Measurements from ENCODE around the gene KAZALD1. TPM values are rescaled to one million over a fixed set of nuclear protein-coding genes. Genes with fewer than 3 reads are reported as not detected.

KAZALD1 gene
- total RNA-seq, 4 donors from 2014 or later = 4.0 to 13.5 (median 8.4) TPM

DNA sequence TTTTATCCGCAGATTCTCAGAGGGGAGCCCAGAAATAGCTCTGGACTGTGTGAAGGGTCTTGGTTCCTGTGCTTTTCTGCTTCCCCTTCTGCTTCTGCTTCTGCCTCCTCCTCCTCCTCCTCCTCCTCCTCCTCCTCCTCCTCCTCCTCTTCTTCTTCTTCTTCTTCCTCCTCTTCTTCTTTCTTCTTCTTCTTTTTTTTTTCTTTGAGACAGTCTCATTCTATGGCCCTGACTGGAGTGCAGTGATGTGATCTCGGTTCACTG, 42.4 kb upstream of the KAZALD1 start:
- Histone ChIP-seq H3K27me3 (peaks cover 0 to 12% of the 10 kb centered on the region in 2 donors), H3K4me3 (no peak overlapping the region), H3K9me3 (no peaks in the 10 kb centered on the region), H3K4me1 (peaks cover 0 to 14% (median 12%) of the 10 kb centered on the region in 4 donors), H3K36me3 (no peaks in the 10 kb centered on the region), H3K27ac (no peak overlapping the region)
- TF ChIP-seq POLR2A (IDR thresholded peaks at IDR 0.05) (no peak), EP300 (IDR thresholded peaks at IDR 0.05) (no peak)
- TF ChIP-seq, protein P1, sequence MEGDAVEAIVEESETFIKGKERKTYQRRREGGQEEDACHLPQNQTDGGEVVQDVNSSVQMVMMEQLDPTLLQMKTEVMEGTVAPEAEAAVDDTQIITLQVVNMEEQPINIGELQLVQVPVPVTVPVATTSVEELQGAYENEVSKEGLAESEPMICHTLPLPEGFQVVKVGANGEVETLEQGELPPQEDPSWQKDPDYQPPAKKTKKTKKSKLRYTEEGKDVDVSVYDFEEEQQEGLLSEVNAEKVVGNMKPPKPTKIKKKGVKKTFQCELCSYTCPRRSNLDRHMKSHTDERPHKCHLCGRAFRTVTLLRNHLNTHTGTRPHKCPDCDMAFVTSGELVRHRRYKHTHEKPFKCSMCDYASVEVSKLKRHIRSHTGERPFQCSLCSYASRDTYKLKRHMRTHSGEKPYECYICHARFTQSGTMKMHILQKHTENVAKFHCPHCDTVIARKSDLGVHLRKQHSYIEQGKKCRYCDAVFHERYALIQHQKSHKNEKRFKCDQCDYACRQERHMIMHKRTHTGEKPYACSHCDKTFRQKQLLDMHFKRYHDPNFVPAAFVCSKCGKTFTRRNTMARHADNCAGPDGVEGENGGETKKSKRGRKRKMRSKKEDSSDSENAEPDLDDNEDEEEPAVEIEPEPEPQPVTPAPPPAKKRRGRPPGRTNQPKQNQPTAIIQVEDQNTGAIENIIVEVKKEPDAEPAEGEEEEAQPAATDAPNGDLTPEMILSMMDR (IDR thresholded peaks at IDR 0.05) = no peak
- no peak for DNase-seq (ENCODE audit: low spot score in 2 of 2)
- 41 to 46% methylated on average over 2 of the region's 2 CpGs for WGBS, 2 donors

DNA sequence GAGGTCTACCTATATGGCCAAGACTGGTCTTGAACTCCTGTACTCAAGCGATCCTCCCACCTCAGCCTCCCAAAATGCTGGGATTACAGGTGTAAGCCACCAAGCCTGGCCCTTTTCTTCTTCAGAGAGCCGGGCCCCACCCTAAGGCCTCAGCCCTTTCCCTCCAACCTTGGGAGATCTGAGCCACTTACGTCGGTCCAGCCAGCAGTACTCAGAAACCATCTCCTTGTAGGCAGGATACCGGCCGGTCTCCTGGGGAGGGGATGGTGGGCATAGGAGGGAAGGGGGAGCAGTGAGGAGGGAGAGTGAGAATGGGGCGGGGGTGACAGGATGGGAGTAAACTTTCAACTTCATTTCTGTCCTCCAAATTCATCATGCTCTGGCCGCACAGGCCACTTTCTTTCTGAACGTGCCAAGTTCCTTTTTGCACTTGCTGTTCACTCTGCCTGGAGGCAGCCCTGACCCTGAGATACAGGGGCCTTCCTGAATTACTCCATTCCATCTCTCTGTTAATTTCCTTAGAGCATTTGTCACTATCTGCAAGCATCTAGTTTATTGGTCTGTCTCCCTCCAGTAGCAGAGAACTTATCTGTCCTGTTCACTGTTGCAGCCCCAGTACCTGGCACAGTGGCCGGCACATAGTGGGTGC, 41.2 kb upstream of the KAZALD1 start:
- no peak for TF ChIP-seq EP300 (IDR thresholded peaks at IDR 0.05)
- TF ChIP-seq, protein P1 (IDR thresholded peaks at IDR 0.05) = no peak
- no peak for TF ChIP-seq POLR2A (IDR thresholded peaks at IDR 0.05)
- no peaks in the 10 kb centered on the region for H3K36me3 ChIP-seq
- no peak for DNase-seq (ENCODE audit: low spot score in 2 of 2)
- 78 to 83% methylated on average over 10 of the region's 10 CpGs for WGBS, 2 donors
- no peak overlapping the region for H3K4me3 ChIP-seq
- H3K27me3 ChIP-seq = peaks cover 0 to 12% of the 10 kb centered on the region in 2 donors
- no peak overlapping the region for H3K27ac ChIP-seq
- peaks cover 0 to 12% (median 10%) of the 10 kb centered on the region in 4 donors for H3K4me1 ChIP-seq
- no peaks in the 10 kb centered on the region for H3K9me3 ChIP-seq

DNA sequence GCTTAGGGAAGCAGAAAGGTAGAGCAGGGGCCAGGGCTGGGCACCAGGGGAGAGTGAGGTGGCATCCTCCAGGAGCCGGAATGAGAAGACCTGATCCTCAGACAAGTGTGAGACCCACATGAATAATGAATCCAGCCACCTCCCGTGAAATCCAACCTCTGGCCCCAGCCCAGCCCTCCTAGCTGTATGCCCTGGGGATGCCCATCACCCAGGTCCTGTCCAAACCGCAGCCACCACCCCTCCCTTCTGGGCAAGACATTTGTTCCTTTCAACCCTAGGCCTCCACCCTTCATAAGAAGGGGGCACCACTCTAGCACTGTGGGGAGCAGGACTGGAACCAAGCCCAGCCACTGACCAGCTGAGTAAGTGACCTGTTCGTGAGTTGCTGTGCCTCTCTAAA, 40.5 kb upstream of the KAZALD1 start:
- WGBS, 2 donors = 87 to 90% methylated on average over 4 of the region's 4 CpGs
- TF ChIP-seq POLR2A (IDR thresholded peaks at IDR 0.05) (no peak), EP300 (IDR thresholded peaks at IDR 0.05) (no peak)
- TF ChIP-seq, protein P1 (IDR thresholded peaks at IDR 0.05) = no peak
- Histone ChIP-seq H3K4me3 (no peak overlapping the region), H3K27ac (no peak overlapping the region), H3K9me3 (no peaks in the 10 kb centered on the region), H3K4me1 (peaks cover 0 to 12% (median 10%) of the 10 kb centered on the region in 4 donors), H3K27me3 (peaks cover 0 to 12% of the 10 kb centered on the region in 2 donors), H3K36me3 (no peaks in the 10 kb centered on the region)
- DNase-seq (ENCODE audit: low spot score in 2 of 2) = no peak

DNA sequence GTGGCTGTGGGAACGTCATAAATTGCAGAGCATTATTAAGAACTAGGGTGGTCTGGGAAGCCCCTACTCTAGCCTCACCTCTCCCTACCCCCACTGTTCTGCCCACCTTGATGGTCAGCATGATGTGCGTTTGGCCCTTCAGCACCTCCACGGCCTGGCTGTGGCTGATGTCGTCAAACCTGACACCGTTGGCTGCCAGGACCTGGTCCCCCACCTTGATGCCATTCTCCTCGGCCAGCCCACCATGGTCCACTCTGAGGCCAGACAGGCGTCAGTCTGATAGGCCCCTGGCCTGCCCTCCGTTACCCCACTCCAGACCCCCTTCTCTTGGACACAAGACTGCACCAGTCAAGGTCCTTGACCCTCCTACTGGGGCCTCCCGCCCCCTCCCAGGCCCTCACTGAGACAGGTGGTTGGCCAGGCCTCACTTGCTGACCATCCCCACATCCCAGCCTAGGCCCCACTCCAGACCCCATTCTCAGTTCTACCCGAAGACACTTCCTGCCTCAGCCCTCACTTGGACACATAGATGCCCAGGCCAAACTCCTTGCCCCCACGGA, 40.0 kb upstream of the KAZALD1 start:
- H3K36me3 ChIP-seq = no peaks in the 10 kb centered on the region
- no peak overlapping the region for H3K4me3 ChIP-seq

More for the DNA sequence above, 40.0 kb upstream of the KAZALD1 start:
- H3K27me3 ChIP-seq = peaks cover 0 to 12% of the 10 kb centered on the region in 2 donors
- peaks cover 0 to 12% (median 10%) of the 10 kb centered on the region in 4 donors for H3K4me1 ChIP-seq
- TF ChIP-seq EP300 (IDR thresholded peaks at IDR 0.05) (no peak), POLR2A (IDR thresholded peaks at IDR 0.05) (no peak)
- TF ChIP-seq, protein P1 (IDR thresholded peaks at IDR 0.05) = no peak
- H3K9me3 ChIP-seq = no peaks in the 10 kb centered on the region
- H3K27ac ChIP-seq = no peak overlapping the region
- 84 to 86% methylated on average over 11 of the region's 11 CpGs for WGBS, 2 donors
- no peak for DNase-seq (ENCODE audit: low spot score in 2 of 2)
